Measurements from ENCODE around the gene SPG11. TPM values are rescaled to one million over a fixed set of nuclear protein-coding genes. Genes with fewer than 3 reads are reported as not detected.

SPG11 gene
- total RNA-seq, 1 donor = 80.7 TPM

- no peak for TF ChIP-seq CTCF (IDR thresholded peaks at IDR 0.05; ENCODE audit: insufficient read depth, low read depth, low read length)
- peak overlapping the region; percentile 99 for H3K4me3 ChIP-seq (ENCODE audit: low read depth, low read length)
- peak; percentile 66 for DNase-seq (ENCODE audit: low read depth)
Measured at GRCh38 chr15:44662478-44663409, 718 bp downstream of the SPG11 start.

GRCh38 chr15:44661576-44661975 lies 1.9 kb downstream of the SPG11 start:
- DNase-seq (ENCODE audit: low read depth) = no peak
- no peak for TF ChIP-seq CTCF (IDR thresholded peaks at IDR 0.05; ENCODE audit: insufficient read depth, low read depth, low read length)
- no peak overlapping the region for H3K4me3 ChIP-seq (ENCODE audit: low read depth, low read length)

- no peak overlapping the region for H3K4me3 ChIP-seq (ENCODE audit: low read depth, low read length)
- no peak for DNase-seq (ENCODE audit: low read depth)
- TF ChIP-seq CTCF (IDR thresholded peaks at IDR 0.05; ENCODE audit: insufficient read depth, low read depth, low read length) = no peak
Measured at GRCh38 chr15:44659056-44659455, 4.4 kb downstream of the SPG11 start.

- no peak for TF ChIP-seq CTCF (IDR thresholded peaks at IDR 0.05; ENCODE audit: insufficient read depth, low read depth, low read length)
- no peak overlapping the region for H3K4me3 ChIP-seq (ENCODE audit: low read depth, low read length)
- DNase-seq (ENCODE audit: low read depth) = no peak
Measured at GRCh38 chr15:44657378-44657777, 6.1 kb downstream of the SPG11 start.

- no peak for TF ChIP-seq CTCF (IDR thresholded peaks at IDR 0.05; ENCODE audit: insufficient read depth, low read depth, low read length)
- no peak overlapping the region for H3K4me3 ChIP-seq (ENCODE audit: low read depth, low read length)
- no peak for DNase-seq (ENCODE audit: low read depth)
Measured at GRCh38 chr15:44656913-44657312, 6.5 kb downstream of the SPG11 start.

GRCh38 chr15:44656298-44656697 lies 7.2 kb downstream of the SPG11 start:
- no peak for DNase-seq (ENCODE audit: low read depth)
- H3K4me3 ChIP-seq (ENCODE audit: low read depth, low read length) = no peak overlapping the region
- no peak for TF ChIP-seq CTCF (IDR thresholded peaks at IDR 0.05; ENCODE audit: insufficient read depth, low read depth, low read length)

Measured in fibroblast of villous mesenchyme (primary cell).